Endothelial cell of umbilical vein (primary cell): ENCODE results near the gene SYNDIG1.

Experiments
- CTCF ChIP-seq, 2 donors: IDR thresholded peaks; 1 replicate in 1 of 2; 2 replicates in 1 of 2; pipeline ENCODE4 v1.5.1; 2011; ENCODE audit warnings: low read length in 2 of 2, mild to moderate bottlenecking in 2 of 2, moderate library complexity in 2 of 2, control low read depth in 1 of 2, inconsistent platforms in 1 of 2, low read depth in 1 of 2; ENCODE audit not compliant: insufficient read depth in 1 of 2; ENCODE audit errors: extremely low read depth in 1 of 2
- EZH2 ChIP-seq: IDR thresholded peaks from 2 replicates; pipeline ENCODE4 v1.6.1; 2012; ENCODE audit warnings: borderline replicate concordance, low read depth, mild to moderate bottlenecking, moderate library complexity, low read length, inconsistent platforms; ENCODE audit not compliant: severe bottlenecking
- FOS ChIP-seq: IDR thresholded peaks from 2 replicates; pipeline ENCODE4 v1.6.1; 2011; ENCODE audit warnings: mild to moderate bottlenecking, low read length, moderate library complexity, borderline replicate concordance; ENCODE audit not compliant: insufficient read depth
- POLR2A ChIP-seq: IDR thresholded peaks from 2 replicates; pipeline ENCODE4 v1.6.1; 2012; ENCODE audit warnings: low read depth, mild to moderate bottlenecking, control low read depth, low read length
- POLR2AphosphoS5 ChIP-seq: IDR thresholded peaks from 2 replicates; pipeline ENCODE4 v1.6.1; 2012; ENCODE audit warnings: low read depth, mild to moderate bottlenecking, control low read depth, low read length, moderate library complexity; ENCODE audit not compliant: insufficient read depth

GRCh38 chr20:24504331-24505285 is 35.2 kb downstream of the SYNDIG1 start:
- TF ChIP-seq CTCF (IDR thresholded peaks at IDR 0.05; ENCODE audit: extremely low read depth in 1 of 2, insufficient read depth in 1 of 2, low read depth in 1 of 2, low read length in 2 of 2): no peak
- TF ChIP-seq POLR2A: no peak
- TF ChIP-seq POLR2AphosphoS5: no peak
- TF ChIP-seq EZH2: no peak
- no peak for TF ChIP-seq FOS
